SU-DHL-6 (cell line): ENCODE results near the gene MEIS2.

ENCODE experiments used
- H2AFZ ChIP-seq: fragments of 200-600 bp; sonication (generic); 2 replicates; pipeline ENCODE4 v1.6.1; 2014; ENCODE audit warnings: low read depth, mild to moderate bottlenecking, moderate library complexity, mixed read lengths, antibody characterized with exemption, low read length; ENCODE audit not compliant: severe bottlenecking
- H3F3A ChIP-seq: fragments of 200-600 bp; shearing (Covaris generic); 2 replicates; pipeline ENCODE4 v1.6.0; 2016; ENCODE audit warnings: antibody characterized with exemption, mild to moderate bottlenecking; ENCODE audit not compliant: insufficient read depth
- H3K27ac ChIP-seq: fragments of 200-600 bp; sonication (generic); 2 replicates; pipeline ENCODE4 v1.5.1; 2016; ENCODE audit warnings: low read depth, mild to moderate bottlenecking, low read length, moderate library complexity, mixed read lengths
- H3K27me3 ChIP-seq: fragments of 200-600 bp; sonication (generic), shearing (Covaris generic); 2 replicates; pipeline ENCODE4 v1.6.0; 2014; ENCODE audit warnings: mild to moderate bottlenecking, low read length
- H3K36me3 ChIP-seq: fragments of 200-600 bp; sonication (generic); 2 replicates; pipeline ENCODE4 v1.6.1; 2014; ENCODE audit warnings: mild to moderate bottlenecking, low read length, mixed read lengths
- H3K4me2 ChIP-seq: fragments of 300-600, 200-600 bp; shearing (Covaris generic), sonication (generic); 2 replicates; pipeline ENCODE4 v1.6.0; 2014; ENCODE audit warnings: low read length, low read depth, mild to moderate bottlenecking; ENCODE audit not compliant: poor library complexity, severe bottlenecking
- H3K4me3 ChIP-seq: fragments of 200-600 bp; sonication (generic); 2 replicates; pipeline ENCODE4 v1.5.1; 2014; ENCODE audit warnings: antibody characterized with exemption, low read length, mild to moderate bottlenecking, mixed read lengths; ENCODE audit not compliant: insufficient read depth, poor library complexity, severe bottlenecking
- H3K79me2 ChIP-seq: fragments of 200-600 bp; sonication (generic); 2 replicates; pipeline ENCODE4 v1.6.1; 2014; ENCODE audit warnings: mild to moderate bottlenecking, low read length, moderate library complexity; ENCODE audit not compliant: insufficient read depth
- H3K9ac ChIP-seq: fragments of 200-600 bp; sonication (generic); 2 replicates; pipeline ENCODE4 v1.7.0; 2014; ENCODE audit warnings: mild to moderate bottlenecking, low read length
- H3K9me2 ChIP-seq: fragments of 200-600 bp; sonication (generic); replicated peaks from 2 replicates; pipeline ENCODE4 v1.6.1; 2014; ENCODE audit warnings: low read length; ENCODE audit not compliant: insufficient read depth
- H3K9me3 ChIP-seq: fragments of 200-600 bp; sonication (generic); 2 replicates; pipeline ENCODE4 v1.6.1; 2014; ENCODE audit warnings: low read length, mixed read lengths; ENCODE audit not compliant: insufficient read depth
- H4K20me1 ChIP-seq: fragments of 200-600 bp; sonication (generic); 2 replicates; pipeline ENCODE4 v1.6.1; 2014; ENCODE audit warnings: low read depth, mild to moderate bottlenecking, antibody characterized with exemption, low read length, moderate library complexity, mixed read lengths
- CTCF ChIP-seq: fragments of 200-600 bp; sonication (generic); IDR thresholded peaks from one replicate; pipeline ENCODE4 v1.5.1; 2017; ENCODE audit warnings: antibody characterized with exemption, mild to moderate bottlenecking, low read length, moderate library complexity; ENCODE audit not compliant: insufficient read depth, poor library complexity, severe bottlenecking
- EZH2phosphoT487 ChIP-seq: fragments of 200-600 bp; sonication (generic), shearing (Covaris generic); conservative IDR thresholded peaks from 2 replicates; pipeline ENCODE4 v1.6.1; 2018; ENCODE audit warnings: mild to moderate bottlenecking, antibody characterized with exemption, low read length, moderate library complexity, mixed read lengths

Gene MEIS2

GRCh38 chr15:37109872-37110572 lies 9.7 kb upstream of the MEIS2 start:
- H2AFZ ChIP-seq = no peak overlapping the region
- no peak overlapping the region for H3K4me3 ChIP-seq
- H3K36me3 ChIP-seq = no peaks in the 10 kb centered on the region
- H3K27ac ChIP-seq = no peak overlapping the region
- no peaks in the 10 kb centered on the region for H4K20me1 ChIP-seq
- no peaks in the 10 kb centered on the region for H3K27me3 ChIP-seq
- H3F3A ChIP-seq = peaks cover 7% of the 10 kb centered on the region; the same call in 1 of the 2 replicates
- H3K79me2 ChIP-seq = no peaks in the 10 kb centered on the region
- no peak overlapping the region for H3K9ac ChIP-seq
- no peaks in the 10 kb centered on the region for H3K9me3 ChIP-seq
- no peak overlapping the region for H3K4me2 ChIP-seq
- no peak for TF ChIP-seq EZH2phosphoT487
- TF ChIP-seq CTCF = no peak
- no peaks in the 10 kb centered on the region for H3K9me2 ChIP-seq

GRCh38 chr15:37109168-37109871 lies 9.0 kb upstream of the MEIS2 start:
- Histone ChIP-seq H3K27ac (no peak overlapping the region), H3K9me3 (no peaks in the 10 kb centered on the region), H3K27me3 (no peaks in the 10 kb centered on the region), H3K9me2 (no peaks in the 10 kb centered on the region), H2AFZ (no peak overlapping the region), H3K4me2 (no peak overlapping the region), H4K20me1 (no peaks in the 10 kb centered on the region), H3F3A (0 out of 2 replicates have a peak, but pooled peaks cover 7% of the 10 kb centered on the region), H3K9ac (no peak overlapping the region), H3K36me3 (no peaks in the 10 kb centered on the region), H3K79me2 (no peaks in the 10 kb centered on the region), H3K4me3 (no peak overlapping the region)
- no peak for TF ChIP-seq CTCF
- TF ChIP-seq EZH2phosphoT487 = no peak

GRCh38 chr15:37108381-37109167 lies 8.2 kb upstream of the MEIS2 start:
- Histone ChIP-seq H3K27me3 (no peaks in the 10 kb centered on the region), H3K79me2 (no peaks in the 10 kb centered on the region), H3K9me3 (no peaks in the 10 kb centered on the region), H2AFZ (no peak overlapping the region), H3K36me3 (no peaks in the 10 kb centered on the region), H3K4me3 (no peak overlapping the region), H3K27ac (no peak overlapping the region), H4K20me1 (no peaks in the 10 kb centered on the region), H3K9me2 (no peaks in the 10 kb centered on the region), H3F3A (0 out of 2 replicates have a peak, but pooled peaks cover 7% of the 10 kb centered on the region), H3K9ac (no peak overlapping the region), H3K4me2 (no peak overlapping the region)
- TF ChIP-seq CTCF = no peak
- no peak for TF ChIP-seq EZH2phosphoT487
